GM08714 (cell line): Measurements from ENCODE around the gene ANKRD11.
"Not testable (repeated sequence)": the region's sequence is repeated elsewhere in the genome, so short reads cannot be mapped to it uniquely, and the experiment has no call there.

Experiments used
- H3K4me3 ChIP-seq: fragments of 200-500 bp; sonication (Bioruptor generic); 2 replicates; pipeline ENCODE4 v1.5.1; 2014; ENCODE audit warnings: mild to moderate bottlenecking, low read length, inconsistent platforms
- ZNF274 ChIP-seq: IDR thresholded peaks from 2 replicates; pipeline ENCODE4 v1.6.1; 2012; ENCODE audit warnings: mild to moderate bottlenecking, low read depth, low read length

ANKRD11 gene

GRCh38 chr16:89309438-89310122 lies 180.8 kb downstream of the ANKRD11 start:
- no peak for TF ChIP-seq ZNF274
- H3K4me3 ChIP-seq: no peak overlapping the region

- H3K4me3 ChIP-seq: no peak overlapping the region
- TF ChIP-seq ZNF274: no peak
Observed at GRCh38 chr16:89308391-89309333, 181.7 kb downstream of the ANKRD11 start.

- no peak overlapping the region for H3K4me3 ChIP-seq
- no peak for TF ChIP-seq ZNF274
Observed at GRCh38 chr16:89307421-89307805, 182.9 kb downstream of the ANKRD11 start.

- H3K4me3 ChIP-seq: not testable (repeated sequence)
Observed at GRCh38 chr16:89306457-89307420, 183.6 kb downstream of the ANKRD11 start.

GRCh38 chr16:89304941-89305705 lies 185.2 kb downstream of the ANKRD11 start:
- no peak overlapping the region for H3K4me3 ChIP-seq
- TF ChIP-seq ZNF274: no peak

GRCh38 chr16:89304181-89304851 lies 186.0 kb downstream of the ANKRD11 start:
- no peak overlapping the region for H3K4me3 ChIP-seq
- no peak for TF ChIP-seq ZNF274

- no peak overlapping the region for H3K4me3 ChIP-seq
- no peak for TF ChIP-seq ZNF274
Observed at GRCh38 chr16:89303617-89304016, 186.7 kb downstream of the ANKRD11 start.

GRCh38 chr16:89300976-89301360 lies 189.4 kb downstream of the ANKRD11 start:
- no peak for TF ChIP-seq ZNF274

GRCh38 chr16:89300311-89300975 lies 189.9 kb downstream of the ANKRD11 start:
- TF ChIP-seq ZNF274: no peak

More at GRCh38 chr16:89300976-89301360, 189.4 kb downstream of the ANKRD11 start:
- H3K4me3 ChIP-seq: no peak overlapping the region

GRCh38 chr16:89299357-89300111 lies 190.8 kb downstream of the ANKRD11 start:
- H3K4me3 ChIP-seq: not testable (repeated sequence)

More at GRCh38 chr16:89300311-89300975, 189.9 kb downstream of the ANKRD11 start:
- no peak overlapping the region for H3K4me3 ChIP-seq

GRCh38 chr16:89298623-89299225 lies 191.6 kb downstream of the ANKRD11 start:
- H3K4me3 ChIP-seq: no peak overlapping the region
- TF ChIP-seq ZNF274: no peak
